Pancreas (tissue), 10 donors: ENCODE measurements around the gene UCMA. TPM values are rescaled to one million over a fixed set of nuclear protein-coding genes. Genes with fewer than 3 reads are reported as not detected.
"Not testable (repeated sequence)": the region's sequence is repeated elsewhere in the genome, so short reads cannot be mapped to it uniquely, and the experiment has no call there.

Source experiments
- ATAC-seq, 4 donors: fragments of 200-7000 bp; cut with Tn5 transposase; one replicate each; pipeline versions ENCODE4 v1.8.0 to v1.9.1; 2020; ENCODE audit warnings: mild to moderate bottlenecking in 4 of 4, moderate library complexity in 4 of 4
- DNase-seq, 6 donors: peaks; one replicate each; pipeline ENCODE4 v3.0.0-alpha.2; 2020
- FAIRE-seq: peaks from 2 replicates; lab custom pipeline; 2012; peaks lifted over from hg19 to GRCh38; lab: Jason Lieb, UNC
- H3K27ac ChIP-seq, 4 donors: fragments of 200-600 bp; sonication (generic); 1 replicate in 3 of 4; 2 replicates in 1 of 4; pipeline versions ENCODE4 v1.5.0 to v1.8.0; 2020
- H3K27me3 ChIP-seq, 4 donors: fragments of 200-600 bp; one replicate each; pipeline ENCODE4 v1.8.0; 2021
- H3K36me3 ChIP-seq, 3 donors: fragments of 200-600 bp; sonication (generic) in 1 of 3; one replicate each; pipeline versions ENCODE4 v1.5.0 to v1.8.0; 2020 to 2021
- H3K4me1 ChIP-seq, 3 donors: fragments of 200-600 bp; one replicate each; pipeline ENCODE4 v1.8.0; 2021
- H3K4me3 ChIP-seq, 4 donors: fragments of 200-600 bp; sonication (generic) in 2 of 4; one replicate each; pipeline versions ENCODE4 v1.5.0 to v1.8.0; 2020 to 2021
- H3K9me3 ChIP-seq, 4 donors: fragments of 200-600 bp; one replicate each; pipeline ENCODE4 v1.8.0; 2021
- CTCF ChIP-seq, 4 donors: fragments of 200-600 bp; sonication (generic) in 3 of 4; IDR thresholded peaks; one replicate each; pipeline versions ENCODE4 v1.5.0 to v1.8.0; 2021; ENCODE audit warnings: antibody characterized with exemption in 4 of 4
- WGBS, 2 donors: extraction: QIAGEN DNeasy Blood & Tissue Kit; methylation state at CpG; one replicate each; pipeline ENCODE4 v1.1.7; 2013; 5-methylcytosine and 5-hydroxymethylcytosine counted together
- intact Hi-C, 3 donors: fragments of 100-400 bp; cut with DNase I; formaldehyde crosslinking; loops; one replicate each; pipeline versions ENCODE4 v1.11.1 to v1.14.2; 2022
- polyA plus RNA-seq, 2 donors: library from polyadenylated mRNA; stranded (reverse); fragments of 200-250 nt; gene quantifications; one replicate each; pipeline ENCODE4 v1.2.3, GENCODE V29; 2013
- total RNA-seq, 6 donors: library from RNA; stranded (reverse); fragmentation: NEBNext Ultra II Directional in 4 of 6; extraction: Animal tissue kit (Norgen Biotek cat#: 25700) in 4 of 6; gene quantifications; one replicate each; pipeline versions ENCODE4 v1.2.1 to v1.2.4, GENCODE V29; 2021 to 2023
- donor health status: healthy with polysubstance abuse.
- donor health status: DM: no; HTN: no; CAD: no; lungs with moderate emphysema.
- donor health status: DM: no; HTN: no; CAD: no.
- donor health status: control.
- donor health status: control.
- donor health status: Bipolar disorder and iron deficiency.
- donor health status: DM: yes; HTN: yes; CAD: no.
- donor health status: DM: no; HTN: no; CAD: no.
- donor health status: DM: no; HTN: no; CAD: no.
- donor health status: DM: yes; HTN: yes; CAD: no.

UCMA gene
- total and polyA plus RNA-seq, 8 donors, result not detected

GRCh38 chr10:13241613-13242012 is 7.4 kb upstream of the UCMA start:
- Histone ChIP-seq H3K4me3 (no peak overlapping the region), H3K9me3 (no peaks in the 10 kb centered on the region), H3K27me3 (no peaks in the 10 kb centered on the region), H3K4me1 (no peaks in the 10 kb centered on the region), H3K27ac (no peak overlapping the region), H3K36me3 (no peaks in the 10 kb centered on the region)
- DNase-seq (no peak), FAIRE-seq (no peak), ATAC-seq (no peak)
- 84 to 91% methylated on average over 3 of the region's 3 CpGs for WGBS, 2 donors
- intact Hi-C loops, result no loop called here
- no peak for TF ChIP-seq CTCF (IDR thresholded peaks at IDR 0.05)

GRCh38 chr10:13239923-13240322 is 5.7 kb upstream of the UCMA start:
- Histone ChIP-seq H3K9me3 (no peaks in the 10 kb centered on the region), H3K36me3 (no peaks in the 10 kb centered on the region), H3K4me1 (no peaks in the 10 kb centered on the region), H3K27ac (no peak overlapping the region), H3K27me3 (no peaks in the 10 kb centered on the region), H3K4me3 (no peak overlapping the region)
- intact Hi-C loops, result no loop called here
- no peak for ATAC-seq
- WGBS, 2 donors, result 86 to 88% methylated on average over 7 of the region's 7 CpGs
- no peak for TF ChIP-seq CTCF (IDR thresholded peaks at IDR 0.05)
- no peak for FAIRE-seq
- DNase-seq, result no peak

- no peak for TF ChIP-seq CTCF (IDR thresholded peaks at IDR 0.05)
- Histone ChIP-seq H3K4me1 (no peaks in the 10 kb centered on the region), H3K36me3 (no peaks in the 10 kb centered on the region), H3K27me3 (no peaks in the 10 kb centered on the region), H3K9me3 (no peaks in the 10 kb centered on the region), H3K4me3 (no peak overlapping the region), H3K27ac (no peak overlapping the region)
- no peak for ATAC-seq
- no peak for FAIRE-seq
- no peak for DNase-seq
- intact Hi-C loops, result no loop called here
- WGBS, 2 donors, result 67 to 74% methylated on average over 16 of the region's 16 CpGs
Observed at GRCh38 chr10:13238271-13239077, 4.3 kb upstream of the UCMA start.

- no peak for ATAC-seq
- intact Hi-C loops, result no loop called here
- H3K4me3 ChIP-seq, result no peak overlapping the region
- no peak for TF ChIP-seq CTCF (IDR thresholded peaks at IDR 0.05)
- no peaks in the 10 kb centered on the region for H3K36me3 ChIP-seq
- no peaks in the 10 kb centered on the region for H3K9me3 ChIP-seq
- no peaks in the 10 kb centered on the region for H3K4me1 ChIP-seq
- 76 to 80% methylated on average over 8 of the region's 8 CpGs for WGBS, 2 donors
- H3K27me3 ChIP-seq, result no peaks in the 10 kb centered on the region
- no peak for FAIRE-seq
- DNase-seq, result no peak
- H3K27ac ChIP-seq, result no peak overlapping the region
Observed at GRCh38 chr10:13236638-13237037, 2.5 kb upstream of the UCMA start.

GRCh38 chr10:13234736-13235135 is 562 bp upstream of the UCMA start:
- DNase-seq, H3K27me3 ChIP-seq, H3K27ac ChIP-seq, H3K4me1 ChIP-seq, intact Hi-C loops, FAIRE-seq, ATAC-seq, H3K36me3 ChIP-seq, H3K4me3 ChIP-seq, H3K9me3 ChIP-seq: not testable (repeated sequence)
- 73 to 84% methylated on average over 13 of the region's 13 CpGs for WGBS, 2 donors
